DLD1 (cell line): Measurements from ENCODE around the gene EMD.

ENCODE experiments used
- in situ Hi-C: cut with HindIII; loops from 2 replicates; pipeline ENCODE4 v1.10.0; 2017; ENCODE audit warnings: low sequenced_read_pairs

The EMD gene

DNA sequence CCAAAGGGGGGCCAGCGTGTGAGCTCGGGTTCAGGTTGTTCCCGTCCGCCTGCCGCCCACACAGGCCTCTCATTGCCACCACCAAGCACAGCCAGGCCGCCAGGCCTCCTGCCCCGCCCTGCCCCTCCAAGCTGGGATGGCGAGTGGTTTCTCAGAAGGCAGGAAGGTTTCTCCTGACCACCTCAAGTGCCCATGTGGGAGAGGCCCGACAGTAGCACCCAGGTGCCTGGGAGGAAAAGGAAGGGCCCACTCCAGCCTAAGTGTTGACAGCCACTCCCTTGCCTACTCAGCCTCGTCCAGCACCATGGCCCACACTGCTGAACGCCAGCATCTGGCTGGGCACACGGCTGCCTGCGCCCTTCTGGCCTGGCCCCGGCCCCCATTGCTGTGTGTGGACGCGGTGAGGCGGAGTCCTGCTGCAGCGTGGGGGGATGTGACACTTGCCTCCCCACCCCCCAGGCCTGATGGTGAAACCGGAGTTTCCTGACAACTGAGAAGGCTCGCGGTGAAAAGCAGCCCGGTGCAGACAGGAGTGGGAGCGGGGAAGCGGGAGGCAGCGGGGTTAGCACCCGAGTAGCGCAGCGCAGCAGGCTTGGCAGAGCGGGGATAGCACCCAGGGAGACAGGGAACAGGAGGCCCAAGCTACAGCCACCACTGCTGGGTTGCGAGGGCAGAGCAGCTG, 23.9 kb upstream of the EMD start:
- in situ Hi-C loops, result no loop called here

DNA sequence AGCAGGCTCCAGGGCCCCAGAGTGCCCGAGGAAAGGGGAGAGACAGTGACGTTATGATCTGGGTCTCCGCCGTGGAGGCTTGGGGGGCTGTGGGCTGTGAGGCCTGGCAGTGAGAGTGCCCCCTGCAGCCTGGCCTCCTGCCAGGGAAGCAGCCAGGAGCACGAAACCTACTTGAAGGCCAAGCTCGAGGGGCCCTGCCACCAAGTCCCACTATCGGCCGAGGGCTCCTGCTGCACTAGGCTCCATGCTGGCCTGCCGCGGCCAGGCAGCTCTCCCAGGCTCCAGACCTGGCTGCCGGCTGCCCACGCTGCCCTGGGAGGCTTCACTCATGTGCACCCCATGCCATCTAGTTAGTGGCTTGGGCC, 23.3 kb upstream of the EMD start:
- in situ Hi-C loops, result no loop called here

DNA sequence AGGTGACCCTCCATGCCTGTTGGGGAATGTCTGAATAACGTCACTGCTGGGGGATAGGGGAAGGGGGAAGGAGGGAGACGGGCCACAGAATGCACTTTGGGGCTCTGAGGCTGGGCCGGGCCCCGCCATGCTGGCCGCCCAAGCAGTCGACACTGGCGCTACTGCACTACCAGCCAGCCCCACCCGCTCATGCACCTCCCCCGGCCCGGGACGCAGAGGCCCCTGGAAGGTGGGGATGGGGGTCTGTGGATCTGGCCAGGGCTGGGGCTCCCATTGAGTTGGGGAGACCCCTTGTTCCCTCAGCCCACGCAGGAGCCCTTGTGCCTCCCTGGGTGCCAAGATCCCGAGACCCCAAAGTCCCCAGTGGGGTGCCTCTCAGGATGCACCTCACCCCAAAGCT, 22.5 kb upstream of the EMD start:
- in situ Hi-C loops, result no loop called here

DNA sequence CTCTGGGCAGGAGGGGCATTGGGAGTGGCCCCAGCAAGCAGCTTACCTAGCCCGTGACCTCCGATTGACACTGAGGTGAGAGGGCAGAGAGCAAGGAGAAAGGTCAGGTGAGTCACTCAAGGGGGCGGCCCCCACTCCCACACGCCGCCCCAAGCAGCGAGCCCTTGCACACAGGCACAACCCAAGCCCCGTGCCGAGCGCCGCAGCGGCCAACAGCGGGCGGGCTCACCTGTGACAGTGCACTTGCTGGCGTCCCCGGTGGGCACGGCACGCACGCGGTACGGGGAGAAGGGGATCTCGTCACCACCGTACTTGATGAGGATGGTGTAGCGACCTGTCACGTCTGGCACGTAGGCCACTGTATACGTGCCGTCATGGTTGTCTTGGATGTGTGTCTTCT, 21.9 kb upstream of the EMD start:
- in situ Hi-C loops, result no loop called here

DNA sequence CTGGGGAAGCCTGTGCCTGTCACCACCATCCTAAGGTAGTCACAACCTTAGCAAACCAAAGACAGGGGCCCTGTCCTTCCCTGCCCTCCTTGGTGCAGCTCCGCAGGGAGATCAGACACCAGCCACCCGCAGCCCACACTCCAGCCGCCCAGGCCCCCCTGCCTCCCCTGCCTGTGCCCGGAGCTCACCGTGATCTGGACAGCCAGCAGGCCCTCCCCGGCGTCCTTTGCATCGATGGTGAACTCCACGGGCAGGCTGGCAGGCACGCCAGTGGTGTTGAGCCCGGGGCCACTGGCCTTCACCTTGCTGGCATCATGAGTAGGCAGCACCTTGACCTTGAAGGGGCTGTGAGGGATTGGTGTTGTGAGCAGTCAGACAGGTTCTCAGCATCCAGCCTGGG, 21.1 kb upstream of the EMD start:
- in situ Hi-C loops, result no loop called here

DNA sequence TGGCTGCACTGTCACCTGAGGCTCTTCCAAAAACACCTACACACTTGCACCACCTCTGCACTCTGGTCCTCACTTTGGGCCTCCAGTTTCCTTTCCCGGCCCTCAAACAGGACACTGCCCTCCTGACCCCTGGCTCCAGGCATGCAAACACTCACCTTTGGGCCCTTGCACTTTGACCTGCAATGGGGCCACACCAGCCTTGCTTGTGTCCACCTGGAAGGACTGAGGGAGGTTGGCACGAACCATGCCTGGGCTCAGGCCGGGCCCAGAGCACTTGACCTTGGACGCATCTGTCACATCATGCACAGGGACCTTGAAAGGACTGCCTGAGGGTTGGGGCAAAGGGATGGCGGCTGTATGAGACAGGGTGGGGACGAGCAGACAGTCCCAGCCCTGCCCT, 20.3 kb upstream of the EMD start:
- in situ Hi-C loops, result no loop called here

DNA sequence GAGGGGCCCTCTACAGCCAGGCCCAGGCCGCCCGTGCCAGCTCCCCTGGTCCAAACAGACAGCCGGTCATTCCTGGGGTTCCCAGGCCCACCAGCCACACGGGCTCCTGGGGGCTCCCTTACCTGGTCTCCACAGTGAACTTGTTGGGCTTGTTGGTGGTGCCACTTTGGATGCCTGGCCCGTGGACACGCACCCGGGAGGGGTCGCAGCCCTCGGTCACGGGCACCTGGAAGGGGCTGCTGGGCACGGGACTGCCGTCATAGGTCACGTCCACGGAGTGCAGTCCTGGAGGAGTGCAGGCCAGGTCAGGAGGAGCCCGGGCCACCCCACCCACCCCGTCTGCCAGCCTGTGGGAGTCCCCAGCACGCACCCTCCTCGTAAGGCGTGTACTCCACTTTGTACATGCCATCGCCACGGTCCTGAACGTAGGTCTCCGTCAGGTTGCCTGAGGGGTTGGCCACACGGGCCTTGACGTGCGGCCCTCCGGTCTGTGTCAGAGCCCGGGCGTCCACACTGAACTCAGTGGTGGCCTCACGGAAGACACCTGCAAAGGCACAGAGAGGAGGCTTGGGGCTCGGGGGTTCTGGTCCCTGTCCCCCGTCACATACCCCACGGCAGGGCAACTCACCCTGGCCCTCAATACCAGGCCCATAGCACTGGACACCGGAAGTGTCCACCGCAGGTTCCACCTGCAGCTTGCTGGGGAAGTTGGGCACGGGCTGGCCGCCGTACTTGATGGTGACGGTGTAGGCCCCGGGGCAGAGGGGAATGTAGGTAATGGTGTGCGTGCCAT, 19.5 kb upstream of the EMD start:
- in situ Hi-C loops, result no loop called here

DNA sequence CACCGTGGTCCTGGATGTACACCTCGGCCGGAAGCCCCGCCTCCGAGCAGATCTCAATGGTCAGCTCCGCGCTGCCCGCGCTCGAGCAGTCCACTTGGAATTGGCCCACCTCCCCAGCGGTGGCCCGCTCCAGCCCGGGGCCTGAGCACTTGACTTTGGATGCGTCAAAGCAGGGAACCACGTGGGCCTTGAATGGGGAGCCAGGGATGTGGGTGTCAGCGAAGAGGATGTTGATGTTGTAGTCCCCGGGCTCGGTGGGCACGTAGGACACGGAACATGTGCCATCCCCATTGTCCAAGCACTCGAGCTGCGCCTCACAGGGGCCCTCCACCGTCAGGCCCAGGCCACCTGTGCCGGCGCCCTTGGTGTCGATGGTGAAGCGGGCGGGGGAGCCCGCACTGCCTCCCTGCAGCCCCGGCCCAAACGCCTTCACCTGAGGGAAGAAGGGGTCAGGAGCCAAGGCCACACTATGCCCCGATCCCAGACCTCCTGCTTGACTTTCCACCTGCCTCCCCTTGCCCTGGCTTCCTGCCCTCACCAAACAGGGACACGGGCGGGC, 18.9 kb upstream of the EMD start:
- in situ Hi-C loops, result no loop called here

DNA sequence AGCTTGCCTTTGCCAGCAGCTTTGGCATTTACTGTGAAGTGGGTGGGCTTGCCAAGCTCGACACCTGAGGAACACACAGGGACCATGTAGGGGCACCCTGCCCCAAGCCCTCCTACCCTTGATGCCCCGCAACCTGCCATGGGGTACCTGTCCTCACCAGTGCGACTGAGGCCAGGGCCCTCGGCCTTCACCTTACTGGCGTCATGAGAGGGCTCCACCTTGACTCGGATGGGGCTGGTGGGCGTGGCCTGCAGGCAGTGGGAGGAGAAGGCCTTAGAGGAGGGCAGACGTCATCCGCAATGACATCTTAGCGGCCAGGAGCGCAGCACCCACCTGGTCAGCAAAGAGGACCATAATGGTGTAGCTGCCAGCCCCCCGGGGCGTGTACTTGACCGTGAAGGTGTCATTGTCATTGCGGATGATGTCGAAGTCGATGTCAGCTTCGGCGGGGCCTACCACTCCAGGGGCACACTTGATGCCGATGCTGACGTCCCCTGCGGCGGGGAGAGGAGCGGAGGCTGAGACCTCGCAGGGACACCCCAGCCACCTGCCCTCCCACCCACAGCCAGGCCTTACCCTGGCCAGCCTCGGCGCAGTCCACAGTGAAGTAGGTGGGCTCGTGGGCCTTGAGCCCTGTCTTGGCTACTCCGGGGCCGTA, 16.9 kb upstream of the EMD start:
- in situ Hi-C loops, result no loop called here

DNA sequence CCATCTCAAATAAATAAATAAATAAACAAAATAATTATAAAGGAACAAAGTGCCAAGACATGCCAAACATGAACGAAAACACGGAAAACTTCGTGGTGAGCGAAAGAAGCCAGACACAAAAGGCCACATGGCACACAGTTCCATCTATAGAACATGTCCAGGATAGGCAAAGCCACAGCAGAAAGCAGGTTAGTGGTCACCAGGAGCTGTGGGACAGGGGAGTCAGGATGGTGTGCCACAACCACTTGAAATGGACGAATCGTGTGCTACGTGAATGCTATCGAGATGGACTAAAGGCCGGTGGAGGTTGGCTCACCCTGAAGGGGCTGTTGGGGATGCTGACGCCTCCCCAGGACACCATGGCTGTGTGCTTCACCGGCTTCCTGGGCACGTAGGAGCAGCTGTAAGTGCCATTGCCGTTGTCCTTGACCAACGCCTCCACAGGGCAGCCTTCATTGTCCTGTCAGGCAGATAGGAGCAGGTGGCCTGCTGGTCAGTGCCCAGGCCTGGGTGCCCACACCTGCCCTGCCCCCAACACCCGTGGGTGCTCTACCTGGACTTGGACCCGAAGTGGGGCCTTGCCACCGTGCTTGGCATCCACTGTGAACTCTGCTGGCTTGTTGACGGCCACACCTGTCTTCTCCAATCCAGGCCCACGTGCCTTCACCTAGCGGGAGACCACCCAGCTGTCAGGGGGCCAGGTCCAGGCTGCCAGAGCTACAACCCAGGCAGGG, 15.2 kb upstream of the EMD start:
- in situ Hi-C loops, result no loop called here

DNA sequence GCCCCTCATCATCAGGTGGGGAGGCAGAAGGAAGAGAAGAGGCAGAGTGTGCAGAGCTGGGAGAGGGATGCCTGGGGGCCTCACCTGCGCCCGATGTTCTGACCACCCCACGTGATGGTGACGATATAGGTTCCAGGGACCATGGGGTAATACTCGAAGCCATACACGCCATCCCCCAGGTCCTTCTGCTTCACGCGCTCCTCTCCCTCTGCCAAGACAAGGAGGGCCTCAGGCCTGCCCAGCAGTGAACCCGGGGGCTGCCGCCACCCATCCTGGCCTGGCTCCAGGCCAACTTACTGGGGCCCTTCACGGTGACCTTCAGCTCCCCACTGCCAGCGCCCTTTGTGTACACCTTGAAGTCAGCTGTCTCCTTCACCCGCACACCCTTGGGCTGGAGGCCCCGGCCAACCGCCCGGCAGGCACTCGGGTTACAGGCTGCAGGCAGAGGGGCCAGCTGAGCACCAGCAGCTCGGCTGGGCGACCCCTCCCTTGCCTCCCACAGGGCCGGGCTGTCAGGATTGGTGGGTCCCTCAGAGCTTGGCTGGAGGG, 14.0 kb upstream of the EMD start:
- in situ Hi-C loops, result no loop called here

DNA sequence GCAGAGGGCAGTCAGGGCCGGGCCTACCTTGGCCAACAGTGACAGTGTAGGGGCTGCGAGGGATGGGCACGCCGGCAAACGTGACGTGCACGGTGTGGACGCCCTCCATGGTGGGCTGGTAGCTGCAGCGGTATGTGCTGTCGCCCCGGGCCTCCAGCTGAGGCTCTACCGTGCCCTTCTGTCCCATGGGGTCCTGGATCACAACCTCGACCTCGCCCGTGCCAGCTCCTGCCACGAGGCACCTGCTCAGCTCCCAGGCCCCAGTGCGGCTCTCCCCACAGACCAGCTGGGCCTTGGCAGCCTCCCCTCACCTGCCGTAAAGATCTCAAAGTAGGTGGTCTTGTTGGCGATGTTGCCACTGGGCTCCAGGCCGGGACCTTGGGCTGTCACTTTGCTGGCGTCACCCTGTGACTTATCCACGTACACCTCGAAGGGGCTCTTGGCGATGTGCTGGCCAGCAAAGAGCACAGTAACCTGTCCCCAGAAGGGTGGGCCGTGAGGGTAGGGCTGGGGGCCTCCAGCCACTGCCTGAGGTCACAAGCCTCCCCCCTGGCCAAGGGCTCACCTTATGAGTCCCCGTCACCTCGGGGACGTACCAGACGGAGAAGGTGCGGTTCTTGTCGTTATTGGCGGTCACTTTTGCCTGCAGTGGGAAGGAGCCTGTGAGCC, 13.0 kb upstream of the EMD start:
- in situ Hi-C loops, result no loop called here

DNA sequence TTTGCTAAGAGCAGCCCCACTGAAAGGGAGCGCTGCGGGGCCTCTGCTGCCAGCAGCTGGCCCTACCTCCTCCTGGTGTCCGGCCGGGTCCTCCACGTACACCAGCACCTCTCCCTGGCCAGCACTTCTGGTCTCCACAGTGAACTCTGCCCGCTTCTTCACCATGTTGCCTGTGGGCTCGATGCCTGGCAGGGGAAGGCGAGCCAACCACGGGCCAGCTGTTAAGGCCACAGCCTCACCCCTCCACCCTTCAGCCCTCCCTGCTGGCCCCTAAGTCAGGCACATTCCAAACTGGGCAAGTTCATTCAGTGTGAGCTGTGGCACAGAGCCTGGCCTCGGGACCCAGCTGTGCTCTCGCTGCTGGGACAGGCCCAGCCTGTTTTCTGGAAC, 12.4 kb upstream of the EMD start:
- in situ Hi-C loops, result no loop called here

DNA sequence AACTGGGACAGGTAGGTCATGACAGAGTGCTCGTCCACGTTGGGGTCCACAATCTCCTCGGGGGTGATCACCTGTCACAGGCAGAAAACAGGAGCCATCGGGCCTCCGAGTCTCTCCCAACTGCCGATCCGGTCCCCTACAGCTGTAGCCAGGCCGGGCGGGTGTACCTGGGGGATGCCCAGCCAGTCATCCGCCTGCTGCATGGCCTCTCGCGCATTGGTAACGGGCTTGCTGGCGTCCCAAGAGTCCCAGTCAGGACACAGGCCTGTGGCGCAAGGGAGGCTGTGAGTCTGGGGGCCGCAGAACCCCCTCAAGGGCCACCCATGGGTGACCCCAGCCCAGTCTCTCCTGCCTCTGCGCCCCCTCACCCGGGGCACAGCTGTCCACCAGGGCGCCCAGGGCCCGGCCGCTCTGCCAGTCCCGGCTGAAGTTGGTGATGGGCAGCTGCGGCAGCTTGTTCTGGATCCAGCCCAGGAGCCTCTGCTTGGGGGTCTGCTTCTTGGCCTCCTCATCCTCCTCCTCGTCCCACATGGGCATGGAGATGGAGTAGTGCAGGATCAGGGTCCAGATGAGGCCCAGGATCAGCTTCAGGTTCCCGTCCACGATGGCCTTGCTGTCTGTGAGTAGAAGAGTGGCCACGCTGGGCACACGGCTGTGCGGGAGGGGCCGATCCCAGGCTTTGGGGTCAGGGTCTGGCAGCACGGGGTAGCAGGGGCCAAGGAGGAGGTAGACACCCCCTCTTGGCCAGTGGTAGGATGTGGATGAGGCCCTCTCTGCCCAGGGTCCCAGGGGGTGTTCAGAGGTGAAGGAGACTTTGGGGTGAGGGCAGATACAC, 11.4 kb upstream of the EMD start:
- in situ Hi-C loops, result no loop called here

DNA sequence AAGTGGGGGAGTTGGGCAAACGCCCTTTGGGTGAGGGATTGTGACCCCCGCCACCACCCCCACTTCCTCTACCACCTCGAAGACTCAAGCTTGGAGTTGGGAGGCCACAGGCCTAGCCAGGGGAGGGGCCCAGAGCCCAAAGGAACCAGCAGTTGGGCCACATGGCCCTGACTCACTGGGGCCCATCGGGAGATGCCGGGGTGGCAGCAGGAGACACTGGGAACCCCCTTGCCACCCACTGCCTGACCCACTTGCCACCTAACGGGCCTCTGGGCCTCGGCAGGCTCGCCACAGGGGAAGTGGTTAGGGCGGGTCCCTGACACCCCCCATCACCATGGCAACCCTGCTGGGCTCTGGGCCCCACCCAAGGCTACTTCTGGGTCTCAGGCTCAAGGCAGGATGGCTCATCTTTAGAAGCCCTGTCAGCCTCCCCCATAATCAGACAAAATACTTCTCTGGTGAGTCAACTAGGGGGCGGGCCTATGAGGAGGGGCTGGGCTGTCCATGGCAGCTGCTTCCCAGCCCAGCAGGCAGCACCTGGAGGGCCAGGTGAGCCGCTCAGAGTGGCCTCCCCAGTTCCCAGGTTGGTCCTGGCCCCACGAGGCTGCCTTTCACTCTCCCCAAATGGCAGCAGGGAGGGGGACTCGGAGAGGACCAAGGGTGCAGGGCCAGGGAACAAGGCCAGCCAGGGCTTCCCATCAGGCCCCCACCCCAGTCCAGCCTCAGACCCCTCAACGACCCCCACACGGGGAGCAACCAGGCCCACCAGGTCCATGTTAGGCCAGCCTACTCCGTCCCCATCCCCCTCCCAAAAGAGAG, 10.3 kb upstream of the EMD start:
- in situ Hi-C loops, result no loop called here

DNA sequence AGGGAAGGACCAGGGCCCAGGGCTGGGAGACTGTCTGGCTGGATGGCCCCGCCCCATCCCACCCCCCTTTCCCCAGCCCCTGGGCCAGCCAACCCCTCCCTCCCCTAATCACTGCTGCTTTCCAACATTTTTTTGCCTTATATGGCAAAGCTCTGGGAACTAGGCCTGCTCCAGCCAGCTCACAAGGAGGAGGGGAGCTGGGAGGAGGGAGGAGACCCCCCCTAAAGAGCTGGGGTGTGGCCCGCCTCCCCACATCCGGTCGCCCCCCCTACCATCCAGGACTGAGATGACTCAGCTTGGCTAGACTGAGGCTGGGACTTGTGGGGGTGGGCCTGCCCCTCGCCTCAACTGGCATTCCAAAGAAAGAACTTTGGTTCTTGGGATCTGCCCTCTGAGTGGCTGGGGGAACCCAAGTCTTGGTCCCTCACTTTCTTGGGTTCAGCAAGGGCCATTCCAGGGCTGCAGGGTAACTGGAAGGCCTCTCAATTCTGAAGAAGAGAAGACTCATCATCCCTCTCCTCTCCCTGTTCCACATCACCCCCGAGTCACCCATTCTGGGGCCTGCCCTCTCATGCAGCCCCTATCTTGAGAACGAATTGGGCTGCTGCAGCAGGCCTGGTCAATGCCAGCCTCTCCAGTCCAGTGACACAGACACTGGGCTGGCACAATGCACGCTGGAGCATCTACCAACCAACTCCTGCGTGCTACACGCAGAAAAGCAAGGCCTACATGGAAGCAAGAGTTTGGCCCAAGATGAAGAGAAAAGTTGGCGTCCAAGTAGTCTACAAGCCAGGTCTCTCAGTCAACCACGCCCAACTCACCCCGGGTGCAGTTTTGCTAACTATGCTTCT, 9.4 kb upstream of the EMD start:
- in situ Hi-C loops, result no loop called here

DNA sequence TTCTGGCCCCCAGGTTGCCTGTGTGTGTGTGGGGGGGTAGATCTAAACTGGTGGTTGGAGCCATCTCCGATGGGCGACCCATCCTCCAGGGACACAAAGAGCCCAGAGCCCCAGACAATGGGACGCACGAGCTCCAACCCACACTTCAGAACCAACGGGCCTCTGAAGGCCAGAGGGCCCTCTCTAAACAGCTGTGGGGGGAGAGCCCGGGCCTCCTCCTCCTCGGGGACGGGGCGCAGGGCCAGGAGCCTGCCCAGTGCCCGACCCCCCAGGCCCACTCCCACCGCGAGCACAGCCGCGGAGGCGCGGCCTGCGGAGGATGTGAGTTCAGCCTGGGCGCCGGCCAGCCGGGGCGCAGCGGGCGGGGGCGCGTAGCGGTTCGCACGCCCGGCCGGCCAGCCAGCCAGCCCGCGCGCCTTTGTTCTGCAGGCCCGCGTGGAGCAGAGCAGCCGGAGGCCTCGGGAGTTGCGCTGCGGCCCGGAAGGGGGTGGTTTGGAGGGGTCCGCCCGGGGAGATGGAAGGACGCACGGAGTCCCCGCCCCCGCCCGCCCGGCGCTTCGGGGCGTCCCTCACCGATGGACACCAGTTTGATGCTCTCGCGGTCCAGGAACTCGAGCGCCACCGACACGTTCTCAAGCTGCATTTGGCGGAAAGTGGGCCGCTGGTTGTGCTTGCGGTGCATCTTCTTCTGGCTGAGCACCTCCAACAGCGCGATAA, 8.6 kb upstream of the EMD start:
- in situ Hi-C loops, result no loop called here
